Jurkat, Clone E6-1 (cell line): ENCODE results near the gene LCE4A.

ENCODE experiments used
- DNase-seq: peaks from one replicate; pipeline ENCODE4 v3.0.0-alpha.2; 2011; ENCODE audit warnings: low read depth, low spot score
- H3K4me3 ChIP-seq: 2 replicates; pipeline ENCODE4 v1.5.1; 2011; ENCODE audit warnings: mild to moderate bottlenecking, low read length, control low read depth, moderate library complexity

The LCE4A gene

GRCh38 chr1:152743371-152744145, 35.6 kb downstream of the LCE4A start:
- no peak overlapping the region for H3K4me3 ChIP-seq
- no peak for DNase-seq

- peak; percentile 12 for DNase-seq
- no peak overlapping the region for H3K4me3 ChIP-seq
Measured at GRCh38 chr1:152745289-152745704, 37.3 kb downstream of the LCE4A start.

- no peak overlapping the region for H3K4me3 ChIP-seq
- DNase-seq = no peak
Measured at GRCh38 chr1:152745765-152746444, 37.9 kb downstream of the LCE4A start.

- DNase-seq = no peak
- H3K4me3 ChIP-seq = no peak overlapping the region
Measured at GRCh38 chr1:152747831-152748230, 39.9 kb downstream of the LCE4A start.

GRCh38 chr1:152752225-152752624, 44.3 kb downstream of the LCE4A start:
- peak; percentile 3 for DNase-seq
- no peak overlapping the region for H3K4me3 ChIP-seq

DNA sequence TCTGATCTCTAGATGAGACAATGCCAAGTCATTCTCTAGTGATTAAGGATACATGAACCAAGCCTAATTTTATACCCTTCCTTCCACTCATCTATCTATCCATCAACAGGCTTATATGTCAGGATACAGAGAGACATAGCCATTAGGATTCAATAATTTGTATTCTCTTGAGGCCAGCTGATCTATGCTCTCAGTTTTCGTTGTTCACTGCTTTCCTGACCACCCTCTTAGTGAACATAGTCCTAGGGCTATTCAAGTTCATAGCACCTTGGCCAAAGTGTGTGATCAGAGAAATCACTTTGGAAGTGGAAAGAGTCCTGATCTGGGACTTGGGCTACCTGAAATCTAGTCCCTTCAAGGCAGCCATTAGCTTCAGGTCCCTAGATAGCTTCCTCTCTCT, 45.6 kb downstream of the LCE4A start:
- DNase-seq = no peak
- no peak overlapping the region for H3K4me3 ChIP-seq

DNA sequence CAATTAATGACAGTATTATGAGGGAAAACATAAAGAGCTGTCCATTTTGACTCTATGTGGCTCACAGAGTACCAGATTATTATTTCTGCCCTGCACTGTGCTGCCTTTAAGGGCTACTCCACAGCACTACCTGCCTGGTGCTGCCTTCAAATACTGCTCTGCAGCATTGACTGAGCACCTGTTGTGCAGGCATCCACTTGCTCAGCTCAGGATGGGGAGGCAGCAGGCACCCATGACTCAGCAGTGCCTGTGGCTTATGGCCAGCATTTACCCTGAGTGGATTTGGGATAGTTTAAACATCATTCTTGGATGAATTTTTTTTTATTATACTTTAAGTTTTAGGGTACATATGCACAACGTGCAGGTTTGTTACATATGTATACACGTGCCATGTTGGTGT, 48.9 kb downstream of the LCE4A start:
- H3K4me3 ChIP-seq = no peak overlapping the region
- DNase-seq = no peak

GRCh38 chr1:152757747-152758146, 49.8 kb downstream of the LCE4A start, which contains the start of gene KPRP:
Gene KPRP, plus strand, starts transcription at chr1:152758025. Its CDS starts 1,564 bp downstream, at chr1:152759589.
- no peak for DNase-seq
- no peak within 1 kb of the TSS for H3K4me3 ChIP-seq

DNA sequence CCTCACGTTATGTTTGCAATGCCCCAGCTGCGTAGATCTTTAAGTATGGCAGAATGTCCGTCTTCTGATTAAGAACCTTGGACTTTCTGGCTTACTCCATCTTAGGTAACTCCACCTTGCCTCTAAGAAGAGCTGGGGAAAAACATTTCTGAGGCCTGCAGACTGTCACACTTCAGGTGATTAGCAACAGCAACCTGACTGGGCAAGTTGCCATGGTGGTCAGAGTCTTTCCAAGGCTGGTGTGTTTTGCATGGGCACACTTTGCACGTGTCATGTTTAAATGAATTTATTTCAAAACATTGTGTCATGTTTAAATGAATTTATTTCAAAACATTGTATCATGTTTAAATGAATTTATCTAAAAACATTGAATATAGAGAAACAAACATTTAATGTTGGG, 50.7 kb downstream of the LCE4A start:
- DNase-seq = no peak
- no peak overlapping the region for H3K4me3 ChIP-seq
